ENCODE measurements around the gene DDX28. TPM values are rescaled to one million over a fixed set of nuclear protein-coding genes. Genes with fewer than 3 reads are reported as not detected.

DDX28 gene
- total and polyA plus RNA-seq, 2 of the 8 experiments (the other 6 are each of a cell fraction or from before 2014, with no cell fraction given), result 16.8 to 28.1 TPM

DNA sequence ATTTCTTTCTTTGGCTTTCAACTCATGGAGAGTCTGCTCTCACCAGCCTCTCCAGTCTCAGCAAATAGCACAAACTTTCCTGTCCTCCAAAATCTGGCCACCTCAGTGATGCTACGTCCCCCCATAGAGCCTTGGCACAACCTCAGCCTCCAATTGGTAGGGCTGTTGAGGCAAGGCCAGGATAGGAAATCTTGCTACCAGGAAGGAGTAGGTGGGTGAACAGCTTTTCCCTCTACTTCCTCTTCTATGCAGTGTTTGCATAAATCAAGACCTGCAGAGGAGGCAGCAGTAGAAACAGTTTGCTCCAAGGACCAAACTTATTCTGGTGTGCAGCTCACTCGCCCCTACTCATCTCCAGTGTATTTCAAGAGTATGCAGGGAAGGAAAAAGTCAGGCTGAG lies 23.0 kb downstream of the DDX28 start (continued):
- TF ChIP-seq, protein P1, sequence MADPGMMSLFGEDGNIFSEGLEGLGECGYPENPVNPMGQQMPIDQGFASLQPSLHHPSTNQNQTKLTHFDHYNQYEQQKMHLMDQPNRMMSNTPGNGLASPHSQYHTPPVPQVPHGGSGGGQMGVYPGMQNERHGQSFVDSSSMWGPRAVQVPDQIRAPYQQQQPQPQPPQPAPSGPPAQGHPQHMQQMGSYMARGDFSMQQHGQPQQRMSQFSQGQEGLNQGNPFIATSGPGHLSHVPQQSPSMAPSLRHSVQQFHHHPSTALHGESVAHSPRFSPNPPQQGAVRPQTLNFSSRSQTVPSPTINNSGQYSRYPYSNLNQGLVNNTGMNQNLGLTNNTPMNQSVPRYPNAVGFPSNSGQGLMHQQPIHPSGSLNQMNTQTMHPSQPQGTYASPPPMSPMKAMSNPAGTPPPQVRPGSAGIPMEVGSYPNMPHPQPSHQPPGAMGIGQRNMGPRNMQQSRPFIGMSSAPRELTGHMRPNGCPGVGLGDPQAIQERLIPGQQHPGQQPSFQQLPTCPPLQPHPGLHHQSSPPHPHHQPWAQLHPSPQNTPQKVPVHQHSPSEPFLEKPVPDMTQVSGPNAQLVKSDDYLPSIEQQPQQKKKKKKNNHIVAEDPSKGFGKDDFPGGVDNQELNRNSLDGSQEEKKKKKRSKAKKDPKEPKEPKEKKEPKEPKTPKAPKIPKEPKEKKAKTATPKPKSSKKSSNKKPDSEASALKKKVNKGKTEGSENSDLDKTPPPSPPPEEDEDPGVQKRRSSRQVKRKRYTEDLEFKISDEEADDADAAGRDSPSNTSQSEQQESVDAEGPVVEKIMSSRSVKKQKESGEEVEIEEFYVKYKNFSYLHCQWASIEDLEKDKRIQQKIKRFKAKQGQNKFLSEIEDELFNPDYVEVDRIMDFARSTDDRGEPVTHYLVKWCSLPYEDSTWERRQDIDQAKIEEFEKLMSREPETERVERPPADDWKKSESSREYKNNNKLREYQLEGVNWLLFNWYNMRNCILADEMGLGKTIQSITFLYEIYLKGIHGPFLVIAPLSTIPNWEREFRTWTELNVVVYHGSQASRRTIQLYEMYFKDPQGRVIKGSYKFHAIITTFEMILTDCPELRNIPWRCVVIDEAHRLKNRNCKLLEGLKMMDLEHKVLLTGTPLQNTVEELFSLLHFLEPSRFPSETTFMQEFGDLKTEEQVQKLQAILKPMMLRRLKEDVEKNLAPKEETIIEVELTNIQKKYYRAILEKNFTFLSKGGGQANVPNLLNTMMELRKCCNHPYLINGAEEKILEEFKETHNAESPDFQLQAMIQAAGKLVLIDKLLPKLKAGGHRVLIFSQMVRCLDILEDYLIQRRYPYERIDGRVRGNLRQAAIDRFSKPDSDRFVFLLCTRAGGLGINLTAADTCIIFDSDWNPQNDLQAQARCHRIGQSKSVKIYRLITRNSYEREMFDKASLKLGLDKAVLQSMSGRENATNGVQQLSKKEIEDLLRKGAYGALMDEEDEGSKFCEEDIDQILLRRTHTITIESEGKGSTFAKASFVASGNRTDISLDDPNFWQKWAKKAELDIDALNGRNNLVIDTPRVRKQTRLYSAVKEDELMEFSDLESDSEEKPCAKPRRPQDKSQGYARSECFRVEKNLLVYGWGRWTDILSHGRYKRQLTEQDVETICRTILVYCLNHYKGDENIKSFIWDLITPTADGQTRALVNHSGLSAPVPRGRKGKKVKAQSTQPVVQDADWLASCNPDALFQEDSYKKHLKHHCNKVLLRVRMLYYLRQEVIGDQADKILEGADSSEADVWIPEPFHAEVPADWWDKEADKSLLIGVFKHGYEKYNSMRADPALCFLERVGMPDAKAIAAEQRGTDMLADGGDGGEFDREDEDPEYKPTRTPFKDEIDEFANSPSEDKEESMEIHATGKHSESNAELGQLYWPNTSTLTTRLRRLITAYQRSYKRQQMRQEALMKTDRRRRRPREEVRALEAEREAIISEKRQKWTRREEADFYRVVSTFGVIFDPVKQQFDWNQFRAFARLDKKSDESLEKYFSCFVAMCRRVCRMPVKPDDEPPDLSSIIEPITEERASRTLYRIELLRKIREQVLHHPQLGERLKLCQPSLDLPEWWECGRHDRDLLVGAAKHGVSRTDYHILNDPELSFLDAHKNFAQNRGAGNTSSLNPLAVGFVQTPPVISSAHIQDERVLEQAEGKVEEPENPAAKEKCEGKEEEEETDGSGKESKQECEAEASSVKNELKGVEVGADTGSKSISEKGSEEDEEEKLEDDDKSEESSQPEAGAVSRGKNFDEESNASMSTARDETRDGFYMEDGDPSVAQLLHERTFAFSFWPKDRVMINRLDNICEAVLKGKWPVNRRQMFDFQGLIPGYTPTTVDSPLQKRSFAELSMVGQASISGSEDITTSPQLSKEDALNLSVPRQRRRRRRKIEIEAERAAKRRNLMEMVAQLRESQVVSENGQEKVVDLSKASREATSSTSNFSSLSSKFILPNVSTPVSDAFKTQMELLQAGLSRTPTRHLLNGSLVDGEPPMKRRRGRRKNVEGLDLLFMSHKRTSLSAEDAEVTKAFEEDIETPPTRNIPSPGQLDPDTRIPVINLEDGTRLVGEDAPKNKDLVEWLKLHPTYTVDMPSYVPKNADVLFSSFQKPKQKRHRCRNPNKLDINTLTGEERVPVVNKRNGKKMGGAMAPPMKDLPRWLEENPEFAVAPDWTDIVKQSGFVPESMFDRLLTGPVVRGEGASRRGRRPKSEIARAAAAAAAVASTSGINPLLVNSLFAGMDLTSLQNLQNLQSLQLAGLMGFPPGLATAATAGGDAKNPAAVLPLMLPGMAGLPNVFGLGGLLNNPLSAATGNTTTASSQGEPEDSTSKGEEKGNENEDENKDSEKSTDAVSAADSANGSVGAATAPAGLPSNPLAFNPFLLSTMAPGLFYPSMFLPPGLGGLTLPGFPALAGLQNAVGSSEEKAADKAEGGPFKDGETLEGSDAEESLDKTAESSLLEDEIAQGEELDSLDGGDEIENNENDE (IDR thresholded peaks at IDR 0.05; ENCODE audit: insufficient replicate concordance, low read length), result no peak
- TF ChIP-seq SP2 (IDR thresholded peaks at IDR 0.05; ENCODE audit: low read length) (no peak), TEAD4 (IDR thresholded peaks at IDR 0.05; ENCODE audit: low read depth, low read length) (no peak), SP1 (IDR thresholded peaks at IDR 0.05; ENCODE audit: low read depth, low read length) (no peak)
